ENCODE data around the gene CAMK2A.

GRCh38 chr5:150244209-150244608 is 45.4 kb downstream of the CAMK2A start:
- TF ChIP-seq CTCF (IDR thresholded peaks at IDR 0.05) (no peak), POLR2A (IDR thresholded peaks at IDR 0.05) (no peak)
